ENCODE measurements around the gene TSPAN13.

TSPAN13 gene

GRCh38 chr7:16816824-16817223 is 63.3 kb downstream of the TSPAN13 start:
- no peak for DNase-seq

- no peak for DNase-seq
These were observed 64.0 kb downstream of the TSPAN13 start for GRCh38 chr7:16817536-16817935.

- no peak for DNase-seq
These were observed 65.2 kb downstream of the TSPAN13 start for GRCh38 chr7:16818732-16819131.

- no peak for DNase-seq
These were observed 68.5 kb downstream of the TSPAN13 start for GRCh38 chr7:16822029-16822428.

GRCh38 chr7:16826060-16826459 is 72.5 kb downstream of the TSPAN13 start:
- DNase-seq: no peak

GRCh38 chr7:16833373-16833772 is 79.8 kb downstream of the TSPAN13 start:
- no peak for DNase-seq
